Endothelial cell of umbilical vein (primary cell): ENCODE data around the gene DHX16. TPM values are rescaled to one million over a fixed set of nuclear protein-coding genes. Genes with fewer than 3 reads are reported as not detected.

Experiments
- BruUV-seq: library from RNA; stranded (reverse); fragments of 400-500 nt; replicated peaks from 2 replicates; lab custom pipeline; 2021; lab: Mats Ljungman, UMichigan
- CTCF ChIA-PET: fragments of 300-600, 350-600 bp; sonication (Branson Sonifier 250); formaldehyde crosslinking; loops from one replicate; lab custom pipeline; 2021; ENCODE audit warnings: antibody characterized with exemption, inconsistent platforms; lab: Charles Lee
- POLR2A ChIA-PET: fragments of 300-600, 350-600 bp; sonication (Branson Sonifier 250); formaldehyde crosslinking; loops from one replicate; lab custom pipeline; 2021; ENCODE audit warnings: antibody characterized with exemption, inconsistent platforms; lab: Charles Lee
- DNase-seq: peaks from one replicate; pipeline ENCODE4 v3.0.0-alpha.2; 2011; ENCODE audit warnings: low read depth, low spot score
- FAIRE-seq: peaks from 2 replicates; lab custom pipeline; 2011; peaks lifted over from hg19 to GRCh38; lab: Jason Lieb, UNC
- H2AFZ ChIP-seq: 2 replicates; pipeline ENCODE4 v1.6.0; 2012; ENCODE audit warnings: low read depth, low read length, control low read depth, inconsistent platforms
- H3K27ac ChIP-seq: 2 replicates; pipeline ENCODE4 v1.5.1; 2011; ENCODE audit warnings: low read depth, mild to moderate bottlenecking, control low read depth, low read length, moderate library complexity; ENCODE audit not compliant: insufficient read depth
- H3K27me3 ChIP-seq, 2 experiments: 2 replicates each; pipeline versions ENCODE4 v1.6.0 to v1.6.1; 2011; ENCODE audit warnings: low read length in 2 of 2, mixed read lengths in 1 of 2; ENCODE audit not compliant: control insufficient read depth in 2 of 2, insufficient read depth in 2 of 2
- H3K36me3 ChIP-seq, 2 experiments: 2 replicates in 1 of 2; 3 replicates in 1 of 2; pipeline ENCODE4 v1.5.1; 2011; ENCODE audit warnings: low read length in 2 of 2, mild to moderate bottlenecking in 1 of 2, moderate library complexity in 1 of 2; ENCODE audit not compliant: control insufficient read depth in 2 of 2, insufficient read depth in 2 of 2; ENCODE audit errors: extremely low read depth in 1 of 2
- H3K4me1 ChIP-seq: 3 replicates; pipeline ENCODE4 v1.5.1; 2011; ENCODE audit warnings: mild to moderate bottlenecking, low read length; ENCODE audit not compliant: control insufficient read depth, insufficient read depth; ENCODE audit errors: extremely low read depth
- H3K4me2 ChIP-seq: 2 replicates; pipeline ENCODE4 v1.6.1; 2011; ENCODE audit warnings: low read length, control low read depth, mixed read lengths; ENCODE audit not compliant: insufficient read depth
- H3K4me3 ChIP-seq, 3 experiments: fragments of 200-600 bp in 1 of 3; sonication (generic), shearing (Covaris generic) in 1 of 3; replicated peaks in 1 of 3; 2 replicates each; pipeline ENCODE4 v1.5.1; 2011 to 2016; ENCODE audit warnings: control low read depth in 3 of 3, low read length in 3 of 3, mild to moderate bottlenecking in 2 of 3, inconsistent platforms in 1 of 3, low read depth in 1 of 3, moderate library complexity in 1 of 3; ENCODE audit not compliant: insufficient read depth in 1 of 3
- H3K79me2 ChIP-seq: 2 replicates; pipeline ENCODE4 v1.6.0; 2012; ENCODE audit warnings: low read length, inconsistent platforms; ENCODE audit not compliant: control insufficient read depth, insufficient read depth
- H3K9ac ChIP-seq: replicated peaks from 2 replicates; pipeline ENCODE3; 2011; ENCODE audit warnings: low read length, control low read depth; ENCODE audit not compliant: insufficient read depth; ENCODE audit errors: extremely low read depth
- H3K9me1 ChIP-seq: replicated peaks from 3 replicates; pipeline ENCODE4 v1.6.0; 2011; ENCODE audit warnings: mild to moderate bottlenecking, low read length; ENCODE audit not compliant: control insufficient read depth, insufficient read depth; ENCODE audit errors: extremely low read depth
- H3K9me3 ChIP-seq: replicated peaks from 2 replicates; pipeline ENCODE4 v1.5.1; 2012; ENCODE audit warnings: low read length, inconsistent platforms; ENCODE audit not compliant: control insufficient read depth, insufficient read depth
- H4K20me1 ChIP-seq: replicated peaks from 2 replicates; pipeline ENCODE3; 2011; ENCODE audit warnings: mild to moderate bottlenecking, low read length; ENCODE audit not compliant: control insufficient read depth, insufficient read depth; ENCODE audit errors: extremely low read depth
- CTCF ChIP-seq, 2 donors: IDR thresholded peaks; 1 replicate in 1 of 2; 2 replicates in 1 of 2; pipeline ENCODE4 v1.5.1; 2011; ENCODE audit warnings: low read length in 2 of 2, mild to moderate bottlenecking in 2 of 2, moderate library complexity in 2 of 2, control low read depth in 1 of 2, inconsistent platforms in 1 of 2, low read depth in 1 of 2; ENCODE audit not compliant: insufficient read depth in 1 of 2; ENCODE audit errors: extremely low read depth in 1 of 2
- EZH2 ChIP-seq: IDR thresholded peaks from 2 replicates; pipeline ENCODE4 v1.6.1; 2012; ENCODE audit warnings: borderline replicate concordance, low read depth, mild to moderate bottlenecking, moderate library complexity, low read length, inconsistent platforms; ENCODE audit not compliant: severe bottlenecking
- FOS ChIP-seq: IDR thresholded peaks from 2 replicates; pipeline ENCODE4 v1.6.1; 2011; ENCODE audit warnings: mild to moderate bottlenecking, low read length, moderate library complexity, borderline replicate concordance; ENCODE audit not compliant: insufficient read depth
- GATA2 ChIP-seq: IDR thresholded peaks from 2 replicates; pipeline ENCODE4 v1.7.0; 2011; ENCODE audit warnings: low read depth, mild to moderate bottlenecking, moderate library complexity, mixed read lengths, low read length; ENCODE audit not compliant: insufficient read length, insufficient read depth
- MAX ChIP-seq: IDR thresholded peaks from 2 replicates; pipeline ENCODE4 v1.6.1; 2011; ENCODE audit not compliant: insufficient read depth, insufficient read length
- MYC ChIP-seq: IDR thresholded peaks from one replicate; pipeline ENCODE4 v1.6.1; 2011; ENCODE audit warnings: mild to moderate bottlenecking, low read depth, low read length
- POLR2A ChIP-seq: IDR thresholded peaks from 2 replicates; pipeline ENCODE4 v1.6.1; 2012; ENCODE audit warnings: low read depth, mild to moderate bottlenecking, control low read depth, low read length
- POLR2AphosphoS5 ChIP-seq: IDR thresholded peaks from 2 replicates; pipeline ENCODE4 v1.6.1; 2012; ENCODE audit warnings: low read depth, mild to moderate bottlenecking, control low read depth, low read length, moderate library complexity; ENCODE audit not compliant: insufficient read depth
- dilution Hi-C: fragments of 300-500 bp; cut with MboI; formaldehyde crosslinking; loops from one replicate; pipeline ENCODE4 v1.15.0; 2019; ENCODE audit warnings: low sequenced_read_pairs; ENCODE audit not compliant: extremely low pct_ligation_motif_present
- intact Hi-C: fragments of 100-400 bp; cut with micrococcal nuclease; formaldehyde crosslinking; loops from one replicate; pipeline ENCODE4 v1.10.0; 2022
- polyA plus RNA-seq, 4 experiments: library from polyadenylated mRNA; depleted of rRNA in 3 of 4; stranded (reverse) in 3 of 4; unstranded in 1 of 4; fragments of >200 nt; gene quantifications; 2 replicates each; pipeline versions ENCODE4 v1.2.1 to v1.2.3, GENCODE V29; 2011 to 2012; ENCODE audit warnings: missing spikeins in 1 of 4
- total RNA-seq: library from RNA; stranded (reverse); gene quantifications from 2 replicates; pipeline ENCODE4 v1.2.3, GENCODE V29; 2021

Gene DHX16
- total and polyA plus RNA-seq, 2 donors (not counting 3 experiments of a cell fraction or from before 2014, with no cell fraction given) = 38.2 to 66.5 TPM

GRCh38 chr6:30709101-30709868 lies 36.5 kb upstream of the DHX16 start:
- no TSS peak for BruUV-seq
- POLR2A ChIA-PET = no interaction called here

GRCh38 chr6:30707281-30707850 lies 34.6 kb upstream of the DHX16 start:
- Histone ChIP-seq H2AFZ (no peak overlapping the region), H3K9ac (no peak overlapping the region), H4K20me1 (no peaks in the 10 kb centered on the region), H3K9me3 (no peaks in the 10 kb centered on the region), H3K79me2 (no peaks in the 10 kb centered on the region), H3K27ac (no peak overlapping the region), H3K27me3 (no peaks in the 10 kb centered on the region), H3K36me3 (peaks cover 5 to 17% of the 10 kb centered on the region in 2 experiments), H3K4me2 (no peak overlapping the region), H3K4me3 (no peak overlapping the region), H3K4me1 (no peaks in the 10 kb centered on the region), H3K9me1 (no peaks in the 10 kb centered on the region)
- BruUV-seq = no TSS peak
- TF ChIP-seq POLR2AphosphoS5 (no peak), MAX (no peak), POLR2A (no peak), EZH2 (no peak), GATA2 (no peak), MYC (no peak), CTCF (IDR thresholded peaks at IDR 0.05; ENCODE audit: extremely low read depth in 1 of 2, insufficient read depth in 1 of 2, low read depth in 1 of 2, low read length in 2 of 2) (no peak), FOS (no peak)
- FAIRE-seq (no peak), DNase-seq (no peak)
- POLR2A ChIA-PET = no interaction called here
- CTCF ChIA-PET = interaction anchor here (1.4 kb wide), 1 partner anchor 10 kb away, joined by 4 read pairs; the partner anchor contains the start of gene MDC1
- dilution Hi-C loops (no loop called here), intact Hi-C loops (no loop called here)

More at GRCh38 chr6:30709101-30709868, 36.5 kb upstream of the DHX16 start:
- DNase-seq (no peak), FAIRE-seq (no peak)
- no peaks in the 10 kb centered on the region for H3K27me3 ChIP-seq
- TF ChIP-seq FOS = no peak
- TF ChIP-seq MAX = no peak
- no peak for TF ChIP-seq POLR2A
- no peak for TF ChIP-seq MYC
- CTCF ChIA-PET = interaction anchor here (0.8 to 2.0 kb wide), 5 partner anchors 9 to 30 kb away, joined by 3 to 4 read pairs (median 3); no protein-coding TSS in a partner anchor
- H3K36me3 ChIP-seq = peaks cover 3 to 18% of the 10 kb centered on the region in 2 experiments
- H3K79me2 ChIP-seq = no peaks in the 10 kb centered on the region
- H3K4me2 ChIP-seq = no peak overlapping the region
- no peak overlapping the region for H3K27ac ChIP-seq
- no peak overlapping the region for H2AFZ ChIP-seq
- no peak overlapping the region for H3K9ac ChIP-seq
- no peaks in the 10 kb centered on the region for H3K9me3 ChIP-seq
- H3K4me3 ChIP-seq = no peak overlapping the region
- H4K20me1 ChIP-seq = no peaks in the 10 kb centered on the region
- dilution Hi-C loops (no loop called here), intact Hi-C loops (no loop called here)
- no peaks in the 10 kb centered on the region for H3K9me1 ChIP-seq
- H3K4me1 ChIP-seq = no peaks in the 10 kb centered on the region
